Measurements from ENCODE around the gene IGFBP4. TPM values are rescaled to one million over a fixed set of nuclear protein-coding genes. Genes with fewer than 3 reads are reported as not detected.

The IGFBP4 gene
- total and polyA plus RNA-seq, 4 donors, result 74.1 to 649 (median 238) TPM

GRCh38 chr17:40437095-40437732 lies 6.0 kb upstream of the IGFBP4 start:
- DNase-seq (ENCODE audit: low spot score), result no peak
- Histone ChIP-seq H3K4me3 (ENCODE audit: low read depth in 1 of 3, low read length in 3 of 3) (no peak overlapping the region), H3K36me3 (ENCODE audit: control insufficient read depth in 4 of 4, insufficient read depth in 3 of 4, low read depth in 1 of 4, low read length in 3 of 4) (no peaks in the 10 kb centered on the region), H3K9ac (ENCODE audit: low read depth in 1 of 2, low read length in 2 of 2) (no peak overlapping the region), H3K27me3 (ENCODE audit: control insufficient read depth in 4 of 4, insufficient read depth in 4 of 4, low read length in 3 of 4) (no peaks in the 10 kb centered on the region), H3K4me1 (ENCODE audit: control insufficient read depth in 4 of 4, insufficient read depth in 4 of 4, low read length in 3 of 4) (peaks cover 0 to 3% (median under 1%) of the 10 kb centered on the region in 4 donors), H3K27ac (ENCODE audit: low read depth in 1 of 2, low read length in 2 of 2) (no peak overlapping the region), H3K9me3 (ENCODE audit: control insufficient read depth in 4 of 4, low read length in 3 of 4) (no peaks in the 10 kb centered on the region)
- TF ChIP-seq YY1 (IDR thresholded peaks at IDR 0.05), result no peak
- TF ChIP-seq HNF4A (conservative IDR thresholded peaks at IDR 0.05), result no peak
- no peak for TF ChIP-seq RXRA (IDR thresholded peaks at IDR 0.05)
- TF ChIP-seq REST (IDR thresholded peaks at IDR 0.05), result no peak
- TF ChIP-seq NR2F2 (IDR thresholded peaks at IDR 0.05), result no peak
- TF ChIP-seq HNF4G (IDR thresholded peaks at IDR 0.05), result no peak
- WGBS, result 92% methylated on average over 5 of the region's 5 CpGs

- no peak overlapping the region for H3K4me3 ChIP-seq (ENCODE audit: low read depth in 1 of 3, low read length in 3 of 3)
- H3K27me3 ChIP-seq (ENCODE audit: control insufficient read depth in 4 of 4, insufficient read depth in 4 of 4, low read length in 3 of 4), result no peaks in the 10 kb centered on the region
- no peak for DNase-seq (ENCODE audit: low spot score)
- H3K36me3 ChIP-seq (ENCODE audit: control insufficient read depth in 4 of 4, insufficient read depth in 3 of 4, low read depth in 1 of 4, low read length in 3 of 4), result no peaks in the 10 kb centered on the region
- H3K4me1 ChIP-seq (ENCODE audit: control insufficient read depth in 4 of 4, insufficient read depth in 4 of 4, low read length in 3 of 4), result peaks cover 2 to 8% (median 7%) of the 10 kb centered on the region in 4 donors
- no peaks in the 10 kb centered on the region for H3K9me3 ChIP-seq (ENCODE audit: control insufficient read depth in 4 of 4, low read length in 3 of 4)
- 79% methylated on average over 4 of the region's 4 CpGs for WGBS
- no peak overlapping the region for H3K9ac ChIP-seq (ENCODE audit: low read depth in 1 of 2, low read length in 2 of 2)
- no peak overlapping the region for H3K27ac ChIP-seq (ENCODE audit: low read depth in 1 of 2, low read length in 2 of 2)
- TF ChIP-seq TAF1 (conservative IDR thresholded peaks at IDR 0.05) (no peak), SP1 (IDR thresholded peaks at IDR 0.05) (no peak), MAX (IDR thresholded peaks at IDR 0.05) (no peak), CTCF (IDR thresholded peaks at IDR 0.05; ENCODE audit: low read depth, low read length, missing input control) (no peak)
These were observed 3.1 kb upstream of the IGFBP4 start for GRCh38 chr17:40440166-40440565.

- WGBS, result 35% methylated on average over 29 of the region's 29 CpGs
- no peak for DNase-seq (ENCODE audit: low spot score)
- no peaks in the 10 kb centered on the region for H3K9me3 ChIP-seq (ENCODE audit: control insufficient read depth in 4 of 4, low read length in 3 of 4)
- H3K36me3 ChIP-seq (ENCODE audit: control insufficient read depth in 4 of 4, insufficient read depth in 3 of 4, low read depth in 1 of 4, low read length in 3 of 4), result no peaks in the 10 kb centered on the region
- no peaks in the 10 kb centered on the region for H3K27me3 ChIP-seq (ENCODE audit: control insufficient read depth in 4 of 4, insufficient read depth in 4 of 4, low read length in 3 of 4)
- peaks cover 2 to 24% (median 18%) of the 10 kb centered on the region in 4 donors for H3K4me1 ChIP-seq (ENCODE audit: control insufficient read depth in 4 of 4, insufficient read depth in 4 of 4, low read length in 3 of 4)
- H3K27ac ChIP-seq (ENCODE audit: low read depth in 1 of 2, low read length in 2 of 2), result peak overlapping the region; percentile 92 to 97
- no peak for TF ChIP-seq HNF4G (IDR thresholded peaks at IDR 0.05)
- TF ChIP-seq RAD21 (IDR thresholded peaks at IDR 0.05), result no peak
- peak; percentile 6 for TF ChIP-seq CTCF (IDR thresholded peaks at IDR 0.05; ENCODE audit: low read depth, low read length, missing input control)
- TF ChIP-seq FOXA2 (IDR thresholded peaks at IDR 0.05), result no peak
- no peak for TF ChIP-seq MAX (IDR thresholded peaks at IDR 0.05)
- peak; percentile 28 for TF ChIP-seq YY1 (IDR thresholded peaks at IDR 0.05)
- peak overlapping the region; percentile 49 to 87 (median 58) for H3K4me3 ChIP-seq (ENCODE audit: low read depth in 1 of 3, low read length in 3 of 3)
- H3K9ac ChIP-seq (ENCODE audit: low read depth in 1 of 2, low read length in 2 of 2), result peak overlapping the region in 1 of 2 donors; percentile 46
These were observed 656 bp upstream of the IGFBP4 start for GRCh38 chr17:40442392-40443195.

Data from liver (tissue), 9 donors.